LNCAP (cell line): ENCODE results near the gene PYGO1.

Experiments used
- CTCF ChIP-seq: fragments of 450-650 bp; IDR thresholded peaks from 2 replicates; pipeline ENCODE4 v1.5.1; 2017; ENCODE audit warnings: mild to moderate bottlenecking

PYGO1 gene

GRCh38 chr15:55496716-55497115 lies 91.4 kb downstream of the PYGO1 start:
- TF ChIP-seq CTCF = no peak

DNA sequence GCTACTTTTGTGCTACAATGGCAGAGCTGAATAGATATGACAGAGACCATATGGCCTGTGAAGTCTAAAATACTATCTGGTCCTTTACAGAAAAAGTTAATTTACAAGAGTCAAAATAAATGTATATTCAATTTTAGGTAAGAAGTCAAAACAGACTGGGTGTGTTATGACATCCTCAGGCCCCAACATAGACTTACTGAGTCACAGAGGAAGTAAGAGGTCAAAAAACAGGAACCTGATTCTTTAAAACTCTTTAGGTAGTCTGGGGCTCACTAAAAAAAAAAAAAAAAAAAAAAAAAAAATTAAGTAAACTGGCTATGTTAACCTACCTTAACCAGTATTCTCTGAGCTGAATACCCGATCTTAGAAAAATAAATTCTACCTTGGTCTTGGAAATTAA lies 93.2 kb downstream of the PYGO1 start:
- no peak for TF ChIP-seq CTCF
